ENCODE data around the gene CDKAL1.

DNA sequence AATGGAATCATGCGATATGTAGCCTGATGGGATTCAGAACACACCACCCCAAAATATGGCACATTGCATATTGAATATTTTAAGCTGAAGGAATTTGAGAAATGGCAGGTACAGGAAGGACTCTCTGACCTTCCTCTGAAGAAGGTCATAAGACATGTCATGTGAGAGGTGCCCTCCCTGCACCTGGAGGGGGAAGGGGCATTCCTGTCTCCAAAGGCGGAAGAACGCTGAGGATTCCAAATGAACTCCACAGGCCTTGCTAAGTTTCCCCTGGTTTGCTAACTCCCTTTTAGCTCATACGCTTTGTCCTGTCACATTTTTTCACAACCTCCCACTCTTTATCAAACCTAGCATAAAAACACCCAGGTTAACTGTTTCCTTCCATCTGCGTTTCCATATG lies 347.8 kb downstream of the CDKAL1 start:
- TF ChIP-seq GATA3 (IDR thresholded peaks at IDR 0.05; ENCODE audit: low read depth, low read length) (no peak), GATA2 (IDR thresholded peaks at IDR 0.05; ENCODE audit: low read depth, low read length) (no peak)

All from SH-SY5Y (cell line).